Measurements from ENCODE around the gene TSPYL6. TPM values are rescaled to one million over a fixed set of nuclear protein-coding genes. Genes with fewer than 3 reads are reported as not detected.

The TSPYL6 gene
- total RNA-seq, 1 donor from 2014 or later: not detected

DNA sequence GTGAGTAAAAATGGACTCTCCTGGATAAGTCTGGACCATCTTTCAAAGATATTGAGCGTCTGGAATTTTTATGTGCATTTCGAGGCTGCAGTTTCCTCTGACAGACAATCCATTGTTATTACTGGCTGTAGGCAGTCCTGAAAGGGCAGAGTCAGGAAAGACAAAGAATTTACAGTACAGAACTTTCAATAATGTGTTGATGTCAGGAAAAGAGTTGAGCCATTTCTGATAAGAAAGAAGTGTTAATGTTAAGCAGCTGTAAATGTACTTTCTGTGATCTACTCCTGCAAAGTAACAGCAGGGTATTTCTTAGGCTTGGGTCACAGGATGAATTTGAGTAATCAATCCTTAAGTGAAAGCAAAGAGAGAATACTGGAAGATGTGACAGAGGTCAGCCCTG, 29.8 kb downstream of the TSPYL6 start:
- H3K27ac Mint-ChIP-seq (ENCODE audit: unreplicated experiment): no peak overlapping the region
- H3K4me3 Mint-ChIP-seq (ENCODE audit: unreplicated experiment): no peak overlapping the region
- Histone ChIP-seq H3K27ac (ENCODE audit: low read depth, low read length) (no peak overlapping the region), H3K9ac (ENCODE audit: low read length) (no peak overlapping the region), H4K20me1 (ENCODE audit: insufficient read depth, low read length) (no peaks in the 10 kb centered on the region), H3K27me3 (ENCODE audit: insufficient read depth, low read length) (no peaks in the 10 kb centered on the region), H3K4me3 (ENCODE audit: insufficient read depth, low read depth, low read length) (no peak overlapping the region), H3K9me3 (ENCODE audit: insufficient read depth, low read depth, low read length) (no peaks in the 10 kb centered on the region), H3K4me2 (ENCODE audit: low read length) (no peak overlapping the region), H3K36me3 (ENCODE audit: insufficient read depth, low read length) (no peaks in the 10 kb centered on the region), H3K4me1 (ENCODE audit: insufficient read depth, low read length) (no peaks in the 10 kb centered on the region), H3K79me2 (ENCODE audit: insufficient read depth, low read length) (no peaks in the 10 kb centered on the region), H2AFZ (ENCODE audit: low read depth, low read length) (no peak overlapping the region)
- H3K4me1 Mint-ChIP-seq (ENCODE audit: low read depth, unreplicated experiment): peaks cover 7% of the 10 kb centered on the region
- no peaks in the 10 kb centered on the region for H3K9me3 Mint-ChIP-seq (ENCODE audit: unreplicated experiment)
- FAIRE-seq: no peak
- H3K36me3 Mint-ChIP-seq (ENCODE audit: low read depth, unreplicated experiment): peaks cover 1% of the 10 kb centered on the region
- no peaks in the 10 kb centered on the region for H3K27me3 Mint-ChIP-seq (ENCODE audit: low read depth, unreplicated experiment)
- TF ChIP-seq, protein P1, sequence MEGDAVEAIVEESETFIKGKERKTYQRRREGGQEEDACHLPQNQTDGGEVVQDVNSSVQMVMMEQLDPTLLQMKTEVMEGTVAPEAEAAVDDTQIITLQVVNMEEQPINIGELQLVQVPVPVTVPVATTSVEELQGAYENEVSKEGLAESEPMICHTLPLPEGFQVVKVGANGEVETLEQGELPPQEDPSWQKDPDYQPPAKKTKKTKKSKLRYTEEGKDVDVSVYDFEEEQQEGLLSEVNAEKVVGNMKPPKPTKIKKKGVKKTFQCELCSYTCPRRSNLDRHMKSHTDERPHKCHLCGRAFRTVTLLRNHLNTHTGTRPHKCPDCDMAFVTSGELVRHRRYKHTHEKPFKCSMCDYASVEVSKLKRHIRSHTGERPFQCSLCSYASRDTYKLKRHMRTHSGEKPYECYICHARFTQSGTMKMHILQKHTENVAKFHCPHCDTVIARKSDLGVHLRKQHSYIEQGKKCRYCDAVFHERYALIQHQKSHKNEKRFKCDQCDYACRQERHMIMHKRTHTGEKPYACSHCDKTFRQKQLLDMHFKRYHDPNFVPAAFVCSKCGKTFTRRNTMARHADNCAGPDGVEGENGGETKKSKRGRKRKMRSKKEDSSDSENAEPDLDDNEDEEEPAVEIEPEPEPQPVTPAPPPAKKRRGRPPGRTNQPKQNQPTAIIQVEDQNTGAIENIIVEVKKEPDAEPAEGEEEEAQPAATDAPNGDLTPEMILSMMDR (IDR thresholded peaks at IDR 0.05; ENCODE audit: insufficient read depth, low read depth, low read length): no peak
- TF ChIP-seq EZH2 (IDR thresholded peaks at IDR 0.05; ENCODE audit: insufficient read depth, low read length): no peak
- DNase-seq (ENCODE audit: low read depth): no peak

DNA sequence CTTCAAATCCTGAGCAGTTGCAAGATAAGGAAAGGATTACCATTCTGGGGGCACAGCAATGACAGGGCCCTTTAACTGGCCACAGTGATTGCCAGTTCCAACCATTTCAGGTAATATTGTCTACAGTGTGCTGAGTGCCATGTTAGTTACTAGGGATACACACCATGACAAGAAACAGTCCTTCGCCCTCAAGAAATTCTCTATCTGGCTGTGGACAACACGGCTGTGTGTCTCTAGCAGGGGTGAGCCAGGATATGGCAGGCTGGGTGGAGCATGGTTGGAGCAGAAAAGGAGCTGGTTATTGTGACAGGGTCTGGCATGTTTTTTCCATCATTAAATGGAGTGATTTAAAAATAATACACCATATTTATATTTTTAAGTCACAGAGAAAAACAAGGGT, 31.0 kb downstream of the TSPYL6 start:
- H3K27ac Mint-ChIP-seq (ENCODE audit: unreplicated experiment): no peak overlapping the region
- Histone ChIP-seq H4K20me1 (ENCODE audit: insufficient read depth, low read length) (no peaks in the 10 kb centered on the region), H3K79me2 (ENCODE audit: insufficient read depth, low read length) (no peaks in the 10 kb centered on the region), H3K9me3 (ENCODE audit: insufficient read depth, low read depth, low read length) (no peaks in the 10 kb centered on the region), H3K27me3 (ENCODE audit: insufficient read depth, low read length) (no peaks in the 10 kb centered on the region), H3K9ac (ENCODE audit: low read length) (no peak overlapping the region), H3K4me2 (ENCODE audit: low read length) (no peak overlapping the region), H3K4me3 (ENCODE audit: insufficient read depth, low read depth, low read length) (no peak overlapping the region), H3K36me3 (ENCODE audit: insufficient read depth, low read length) (no peaks in the 10 kb centered on the region), H2AFZ (ENCODE audit: low read depth, low read length) (no peak overlapping the region), H3K4me1 (ENCODE audit: insufficient read depth, low read length) (no peaks in the 10 kb centered on the region), H3K27ac (ENCODE audit: low read depth, low read length) (no peak overlapping the region)
- H3K36me3 Mint-ChIP-seq (ENCODE audit: low read depth, unreplicated experiment): peaks cover 1% of the 10 kb centered on the region
- FAIRE-seq: no peak
- TF ChIP-seq EZH2 (IDR thresholded peaks at IDR 0.05; ENCODE audit: insufficient read depth, low read length): no peak
- TF ChIP-seq, protein P1 (IDR thresholded peaks at IDR 0.05; ENCODE audit: insufficient read depth, low read depth, low read length): no peak
- H3K4me1 Mint-ChIP-seq (ENCODE audit: low read depth, unreplicated experiment): peaks cover 7% of the 10 kb centered on the region
- no peak for DNase-seq (ENCODE audit: low read depth)
- no peak overlapping the region for H3K4me3 Mint-ChIP-seq (ENCODE audit: unreplicated experiment)
- H3K27me3 Mint-ChIP-seq (ENCODE audit: low read depth, unreplicated experiment): no peaks in the 10 kb centered on the region
- H3K9me3 Mint-ChIP-seq (ENCODE audit: unreplicated experiment): no peaks in the 10 kb centered on the region

DNA sequence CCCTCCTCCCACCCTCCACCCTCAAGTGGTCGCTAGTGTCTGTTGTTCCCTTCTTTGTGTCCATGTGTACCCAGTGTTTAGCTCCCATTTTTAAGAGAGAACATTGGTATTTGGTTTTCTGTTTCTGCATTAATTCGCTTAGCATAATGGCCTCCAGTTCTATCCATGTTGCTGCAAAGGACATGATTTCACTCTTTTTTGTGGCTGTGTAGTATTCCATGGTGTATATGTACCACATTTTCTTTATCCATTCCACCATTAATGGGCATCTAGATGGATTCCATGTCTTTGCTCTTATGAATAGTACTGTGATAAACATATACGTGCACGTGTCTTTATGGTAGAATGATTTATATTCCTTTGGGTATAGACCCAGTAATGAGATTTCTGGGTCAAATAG, 42.9 kb downstream of the TSPYL6 start:
- no peak overlapping the region for H3K4me2 ChIP-seq (ENCODE audit: low read length)
- peaks cover 19% of the 10 kb centered on the region for H3K4me1 Mint-ChIP-seq (ENCODE audit: low read depth, unreplicated experiment)
- H3K27me3 ChIP-seq (ENCODE audit: insufficient read depth, low read length): no peaks in the 10 kb centered on the region
- no peak for DNase-seq (ENCODE audit: low read depth)
- no peak overlapping the region for H2AFZ ChIP-seq (ENCODE audit: low read depth, low read length)
- no peak overlapping the region for H3K9ac ChIP-seq (ENCODE audit: low read length)
- H3K9me3 ChIP-seq (ENCODE audit: insufficient read depth, low read depth, low read length): no peaks in the 10 kb centered on the region
- H3K27ac Mint-ChIP-seq (ENCODE audit: unreplicated experiment): peak overlapping the region; percentile 41
- peaks cover 21% of the 10 kb centered on the region for H3K4me1 ChIP-seq (ENCODE audit: insufficient read depth, low read length)
- no peak overlapping the region for H3K4me3 ChIP-seq (ENCODE audit: insufficient read depth, low read depth, low read length)
- no peaks in the 10 kb centered on the region for H3K79me2 ChIP-seq (ENCODE audit: insufficient read depth, low read length)
- no peaks in the 10 kb centered on the region for H3K36me3 ChIP-seq (ENCODE audit: insufficient read depth, low read length)
- FAIRE-seq: no peak
- no peaks in the 10 kb centered on the region for H4K20me1 ChIP-seq (ENCODE audit: insufficient read depth, low read length)
- peaks cover 7% of the 10 kb centered on the region for H3K9me3 Mint-ChIP-seq (ENCODE audit: unreplicated experiment)
- TF ChIP-seq, protein P1 (IDR thresholded peaks at IDR 0.05; ENCODE audit: insufficient read depth, low read depth, low read length): no peak
- no peak for TF ChIP-seq EZH2 (IDR thresholded peaks at IDR 0.05; ENCODE audit: insufficient read depth, low read length)
- no peaks in the 10 kb centered on the region for H3K27me3 Mint-ChIP-seq (ENCODE audit: low read depth, unreplicated experiment)
- H3K36me3 Mint-ChIP-seq (ENCODE audit: low read depth, unreplicated experiment): peaks cover 4% of the 10 kb centered on the region
- no peak overlapping the region for H3K4me3 Mint-ChIP-seq (ENCODE audit: unreplicated experiment)
- H3K27ac ChIP-seq (ENCODE audit: low read depth, low read length): no peak overlapping the region
